Liver (tissue), 9 donors: Measurements from ENCODE around the gene AEBP2. TPM values are rescaled to one million over a fixed set of nuclear protein-coding genes. Genes with fewer than 3 reads are reported as not detected.

Experiments used
- DNase-seq: peaks from one replicate; pipeline ENCODE4 v3.0.0-alpha.2; 2017; ENCODE audit warnings: low spot score
- H3K27ac ChIP-seq, 2 donors: one replicate each; pipeline ENCODE4 v1.7.0; 2013; ENCODE audit warnings: inconsistent platforms in 2 of 2, low read length in 2 of 2, control low read depth in 1 of 2, low read depth in 1 of 2, mild to moderate bottlenecking in 1 of 2
- H3K27me3 ChIP-seq, 4 donors: one replicate each; pipeline versions ENCODE4 v1.6.1 to v1.7.0; 2013; ENCODE audit warnings: low read length in 3 of 4, inconsistent platforms in 1 of 4, mild to moderate bottlenecking in 1 of 4, moderate library complexity in 1 of 4; ENCODE audit not compliant: control insufficient read depth in 4 of 4, insufficient read depth in 4 of 4
- H3K36me3 ChIP-seq, 4 donors: one replicate each; pipeline versions ENCODE4 v1.6.1 to v1.7.0; 2013; ENCODE audit warnings: low read length in 3 of 4, mild to moderate bottlenecking in 3 of 4, low read depth in 1 of 4, moderate library complexity in 1 of 4; ENCODE audit not compliant: control insufficient read depth in 4 of 4, insufficient read depth in 3 of 4
- H3K4me1 ChIP-seq, 4 donors: one replicate each; pipeline versions ENCODE4 v1.6.1 to v1.7.0; 2013; ENCODE audit warnings: low read length in 3 of 4, mild to moderate bottlenecking in 3 of 4, moderate library complexity in 1 of 4; ENCODE audit not compliant: control insufficient read depth in 4 of 4, insufficient read depth in 4 of 4
- H3K4me3 ChIP-seq, 3 donors: one replicate each; pipeline versions ENCODE4 v1.6.1 to v1.7.0; 2013; ENCODE audit warnings: low read length in 3 of 3, control low read depth in 1 of 3, low read depth in 1 of 3, mild to moderate bottlenecking in 1 of 3
- H3K9ac ChIP-seq, 2 donors: one replicate each; pipeline ENCODE4 v1.7.0; 2013; ENCODE audit warnings: low read length in 2 of 2, mild to moderate bottlenecking in 2 of 2, moderate library complexity in 2 of 2, control low read depth in 1 of 2, low read depth in 1 of 2
- H3K9me3 ChIP-seq, 4 donors: one replicate each; pipeline versions ENCODE4 v1.6.1 to v1.7.0; 2013; ENCODE audit warnings: low read length in 3 of 4; ENCODE audit not compliant: control insufficient read depth in 4 of 4
- ATF3 ChIP-seq: IDR thresholded peaks from 2 replicates; pipeline ENCODE4 v1.6.1; 2016; ENCODE audit warnings: antibody characterized with exemption
- CTCF ChIP-seq: fragments of 150-350 bp; IDR thresholded peaks from 2 replicates; pipeline ENCODE4 v1.5.1; 2017; ENCODE audit warnings: improper control_type of control experiment, low read depth, low read length; ENCODE audit not compliant: missing input control
- EGR1 ChIP-seq, 2 donors: IDR thresholded peaks; 2 replicates each; pipeline ENCODE4 v1.6.1; 2016 to 2018; ENCODE audit warnings: antibody characterized with exemption in 2 of 2, low read depth in 2 of 2
- FOXA1 ChIP-seq: IDR thresholded peaks from 2 replicates; pipeline ENCODE4 v1.6.1; 2016; ENCODE audit warnings: antibody characterized with exemption
- FOXA2 ChIP-seq: IDR thresholded peaks from 2 replicates; pipeline ENCODE4 v1.6.1; 2016; ENCODE audit warnings: antibody characterized with exemption
- HNF4G ChIP-seq: IDR thresholded peaks from 2 replicates; pipeline ENCODE4 v1.6.1; 2016; ENCODE audit warnings: antibody characterized with exemption
- JUND ChIP-seq, 2 donors: IDR thresholded peaks; 2 replicates each; pipeline ENCODE4 v1.6.1; 2016; ENCODE audit warnings: antibody characterized with exemption in 2 of 2
- MAX ChIP-seq: IDR thresholded peaks from 2 replicates; pipeline ENCODE4 v1.6.1; 2016; ENCODE audit warnings: antibody characterized with exemption
- NR2F2 ChIP-seq: IDR thresholded peaks from 2 replicates; pipeline ENCODE4 v1.6.1; 2016; ENCODE audit warnings: antibody characterized with exemption
- RAD21 ChIP-seq, 2 donors: IDR thresholded peaks; 2 replicates each; pipeline ENCODE4 v1.6.1; 2016; ENCODE audit warnings: antibody characterized with exemption in 2 of 2, mild to moderate bottlenecking in 2 of 2
- REST ChIP-seq: IDR thresholded peaks from 2 replicates; pipeline ENCODE4 v1.6.1; 2016; ENCODE audit warnings: antibody characterized with exemption, mild to moderate bottlenecking
- SP1 ChIP-seq: IDR thresholded peaks from 2 replicates; pipeline ENCODE4 v1.6.1; 2018; ENCODE audit warnings: antibody characterized with exemption, mild to moderate bottlenecking
- TAF1 ChIP-seq: conservative IDR thresholded peaks from 2 replicates; pipeline ENCODE4 v1.6.1; 2016; ENCODE audit warnings: antibody characterized with exemption, mild to moderate bottlenecking
- ZBTB33 ChIP-seq: IDR thresholded peaks from 2 replicates; pipeline ENCODE4 v1.6.1; 2016; ENCODE audit warnings: antibody characterized with exemption
- WGBS: extraction: QIAGEN DNeasy Blood & Tissue Kit; methylation state at CpG from one replicate; pipeline ENCODE4 v1.1.7; 2013; 5-methylcytosine and 5-hydroxymethylcytosine counted together
- polyA plus RNA-seq, 2 donors: library from polyadenylated mRNA; stranded (reverse) in 1 of 2; unstranded in 1 of 2; fragments of 200-250 nt in 1 of 2; fragments of >200 nt in 1 of 2; fragmentation: Nextera tagmentation in 1 of 2; extraction: Ambion mirVana in 1 of 2; gene quantifications; one replicate each; pipeline versions ENCODE4 v1.2.1 to v1.2.3, GENCODE V29; 2013 to 2015
- total RNA-seq, 2 donors: library from RNA; depleted of rRNA; stranded (reverse); fragments of >200 nt; gene quantifications; one replicate each; pipeline ENCODE4 v1.2.3, GENCODE V29; 2014
- donor health status: healthy.
- donor health status: healthy.
- donor health status: healthy.
- donor health status: healthy.
- donor health status: healthy.

AEBP2 gene
- total and polyA plus RNA-seq, 4 donors, result 4.6 to 18.8 (median 8.9) TPM

- H3K4me1 ChIP-seq, result peaks cover 0 to 6% (median 3%) of the 10 kb centered on the region in 4 donors
- 10% methylated on average over 8 of the region's 8 CpGs for WGBS
Measured at GRCh38 chr12:19440916-19441315, 1.6 kb downstream of the AEBP2 start.

GRCh38 chr12:19443585-19443984 lies 4.3 kb downstream of the AEBP2 start:
- no peak overlapping the region for H3K9ac ChIP-seq
- no peak for DNase-seq
- H3K9me3 ChIP-seq, result no peaks in the 10 kb centered on the region
- TF ChIP-seq CTCF (no peak), EGR1 (IDR thresholded peaks at IDR 0.05; ENCODE audit: low read depth in 2 of 2) (no peak), REST (no peak), NR2F2 (no peak), FOXA2 (no peak), JUND (IDR thresholded peaks at IDR 0.05) (no peak)
- no peak overlapping the region for H3K27ac ChIP-seq
- H3K36me3 ChIP-seq, result peaks cover 0 to 4% (median 1%) of the 10 kb centered on the region in 4 donors
- WGBS, result 93% methylated on average over 4 of the region's 4 CpGs
- H3K4me3 ChIP-seq, result no peak overlapping the region
- peaks cover 0 to 6% (median 4%) of the 10 kb centered on the region in 4 donors for H3K4me1 ChIP-seq
- no peaks in the 10 kb centered on the region for H3K27me3 ChIP-seq

More at GRCh38 chr12:19440916-19441315, 1.6 kb downstream of the AEBP2 start:
- H3K4me3 ChIP-seq, result peak overlapping the region; percentile 79 to 100 (median 97)
- TF ChIP-seq REST, result no peak
- no peak for TF ChIP-seq ZBTB33
- TF ChIP-seq RAD21 (IDR thresholded peaks at IDR 0.05), result no peak
- TF ChIP-seq TAF1, result no peak
- no peak for TF ChIP-seq JUND (IDR thresholded peaks at IDR 0.05)
- no peak for TF ChIP-seq ATF3
- no peak for TF ChIP-seq EGR1 (IDR thresholded peaks at IDR 0.05; ENCODE audit: low read depth in 2 of 2)
- TF ChIP-seq SP1, result no peak
- no peak for TF ChIP-seq MAX
- no peak for TF ChIP-seq FOXA1
- TF ChIP-seq NR2F2, result no peak
- no peak for TF ChIP-seq HNF4G
- H3K27me3 ChIP-seq, result no peaks in the 10 kb centered on the region
- no peaks in the 10 kb centered on the region for H3K9me3 ChIP-seq
- H3K36me3 ChIP-seq, result peaks cover 0 to 4% (median 0%) of the 10 kb centered on the region in 4 donors
- H3K9ac ChIP-seq, result peak overlapping the region; percentile 43 to 56
- peak overlapping the region in 1 of 2 donors; percentile 93 for H3K27ac ChIP-seq
- no peak for DNase-seq
